Breast epithelium (tissue), 4 donors: ENCODE measurements around the gene CCDC102A. TPM values are rescaled to one million over a fixed set of nuclear protein-coding genes. Genes with fewer than 3 reads are reported as not detected.
A peak's percentile ranks its signal among the peaks of the same experiment; 100 is the strongest.

Source experiments
- DNase-seq, 2 donors: peaks; one replicate each; pipeline ENCODE4 v3.0.0-alpha.2; 2019; ENCODE audit warnings: low spot score in 2 of 2
- H3K27ac ChIP-seq, 2 donors: fragments of 200-600 bp; sonication (generic) in 1 of 2; one replicate each; pipeline ENCODE4 v1.5.1; 2016 to 2019; ENCODE audit warnings: mild to moderate bottlenecking in 1 of 2
- H3K27me3 ChIP-seq, 2 donors: fragments of 200-600 bp; sonication (generic) in 1 of 2; one replicate each; pipeline versions ENCODE4 v1.5.1 to v1.6.0; 2017 to 2019; ENCODE audit warnings: control low read depth in 1 of 2, mild to moderate bottlenecking in 1 of 2
- H3K36me3 ChIP-seq: fragments of 200-600 bp; one replicate; pipeline ENCODE4 v1.5.1; 2019
- H3K4me1 ChIP-seq, 2 donors: fragments of 200-600 bp; sonication (generic); one replicate each; pipeline ENCODE4 v1.5.1; 2016 to 2019; ENCODE audit warnings: control low read depth in 1 of 2
- H3K4me3 ChIP-seq, 3 donors: fragments of 200-600 bp; sonication (generic); 1 replicate in 2 of 3; 2 replicates in 1 of 3; pipeline ENCODE4 v1.5.1; 2016 to 2019; ENCODE audit warnings: mild to moderate bottlenecking in 3 of 3, moderate library complexity in 2 of 3
- H3K9me3 ChIP-seq, 2 donors: fragments of 200-600 bp; sonication (generic) in 1 of 2; one replicate each; pipeline ENCODE4 v1.5.1; 2016 to 2019; ENCODE audit warnings: control low read depth in 1 of 2
- POLR2A ChIP-seq: fragments of 450-650 bp; IDR thresholded peaks from one replicate; pipeline ENCODE4 v1.6.1; 2016; ENCODE audit warnings: antibody characterized with exemption, mild to moderate bottlenecking, moderate library complexity
- POLR2AphosphoS5 ChIP-seq, 3 donors: sonication (generic); formaldehyde crosslinking; IDR thresholded peaks; one replicate each; pipeline ENCODE4 v1.6.1; 2017; ENCODE audit warnings: antibody characterized with exemption in 3 of 3
- intact Hi-C: fragments of 100-400 bp; cut with DNase I; formaldehyde crosslinking; loops from one replicate; pipeline ENCODE4 v1.15.1; 2023; ENCODE audit warnings: low total_unique reads
- total RNA-seq, 3 donors: library from RNA; depleted of rRNA; stranded (reverse); fragments of >200 nt; gene quantifications; one replicate each; pipeline ENCODE4 v1.1.0, GENCODE V29; 2016
- TF ChIP-seq, protein P1 (sequence below), 3 donors: fragments of 450-650 bp; IDR thresholded peaks; one replicate each; pipeline ENCODE4 v1.5.1; 2016 to 2017; ENCODE audit warnings: antibody characterized with exemption in 3 of 3, mild to moderate bottlenecking in 3 of 3, moderate library complexity in 3 of 3

CCDC102A gene
- total RNA-seq: 10 to 100 TPM in 2 of 3 donors, 1 to 10 TPM in 1; 6.7 to 15.1 (median 12.1) TPM

DNA sequence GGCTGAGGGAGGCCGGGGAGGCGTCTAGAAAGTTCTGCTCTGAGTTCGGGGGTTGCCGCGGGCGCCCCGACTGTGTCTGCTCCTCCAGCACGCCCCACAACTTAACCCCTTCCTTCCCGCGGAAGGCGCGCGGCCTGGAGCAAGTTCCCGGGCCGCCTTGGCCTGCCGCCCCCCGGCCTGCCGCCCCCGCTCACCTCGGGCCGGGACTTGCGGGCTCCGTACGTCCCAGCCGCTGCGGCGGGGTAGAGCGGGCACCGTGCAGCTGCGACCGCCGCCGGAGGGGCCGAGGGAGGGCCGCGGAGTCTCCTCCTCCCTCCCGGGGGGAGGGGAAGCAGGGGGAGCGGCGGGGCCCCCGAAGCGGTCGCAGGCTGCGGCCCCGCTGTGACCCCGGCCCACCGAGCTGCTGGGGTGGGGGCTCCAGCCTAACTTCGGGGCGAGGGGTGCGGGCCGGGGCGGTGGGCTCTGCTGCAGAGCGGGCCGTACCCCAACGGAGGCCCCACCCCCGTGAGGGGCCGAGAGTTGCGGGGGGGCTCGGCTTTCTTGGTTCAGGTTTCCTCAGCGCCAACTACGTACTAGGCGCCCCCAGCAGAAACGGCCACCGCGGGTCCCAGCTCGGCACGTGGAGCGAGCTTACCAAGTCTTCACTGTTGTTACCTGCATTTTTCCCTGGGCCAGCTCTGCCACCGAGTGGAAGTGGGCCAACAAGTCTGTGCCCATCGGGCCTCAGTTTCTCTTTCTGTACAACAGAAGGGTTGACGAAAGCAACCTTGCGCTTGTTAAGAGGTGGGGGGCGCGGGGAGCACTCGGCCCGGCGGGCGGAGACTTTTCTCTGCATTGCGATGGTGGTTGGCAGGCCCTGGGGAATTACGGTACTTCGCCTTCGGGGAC lies at the start of gene CCDC102A:
TSS of gene CCDC102A (minus strand) at position 266 of the 888 bp plus-strand sequence. CDS start 7,394 bp downstream, outside the sequence.
- intact Hi-C loops: no loop called here
- DNase-seq: peak; percentile 27 to 52
- peak within 1 kb of the TSS; percentile 84 to 93 (median 92) for H3K4me3 ChIP-seq
- H3K27me3 ChIP-seq: no peaks in the 10 kb centered on the region
- peaks cover 14 to 23% of the 10 kb centered on the region in 2 donors for H3K4me1 ChIP-seq
- H3K36me3 ChIP-seq: no peaks in the 10 kb centered on the region
- TF ChIP-seq POLR2AphosphoS5 (IDR thresholded peaks at IDR 0.05) (no peak), POLR2A (no peak)
- TF ChIP-seq, protein P1, sequence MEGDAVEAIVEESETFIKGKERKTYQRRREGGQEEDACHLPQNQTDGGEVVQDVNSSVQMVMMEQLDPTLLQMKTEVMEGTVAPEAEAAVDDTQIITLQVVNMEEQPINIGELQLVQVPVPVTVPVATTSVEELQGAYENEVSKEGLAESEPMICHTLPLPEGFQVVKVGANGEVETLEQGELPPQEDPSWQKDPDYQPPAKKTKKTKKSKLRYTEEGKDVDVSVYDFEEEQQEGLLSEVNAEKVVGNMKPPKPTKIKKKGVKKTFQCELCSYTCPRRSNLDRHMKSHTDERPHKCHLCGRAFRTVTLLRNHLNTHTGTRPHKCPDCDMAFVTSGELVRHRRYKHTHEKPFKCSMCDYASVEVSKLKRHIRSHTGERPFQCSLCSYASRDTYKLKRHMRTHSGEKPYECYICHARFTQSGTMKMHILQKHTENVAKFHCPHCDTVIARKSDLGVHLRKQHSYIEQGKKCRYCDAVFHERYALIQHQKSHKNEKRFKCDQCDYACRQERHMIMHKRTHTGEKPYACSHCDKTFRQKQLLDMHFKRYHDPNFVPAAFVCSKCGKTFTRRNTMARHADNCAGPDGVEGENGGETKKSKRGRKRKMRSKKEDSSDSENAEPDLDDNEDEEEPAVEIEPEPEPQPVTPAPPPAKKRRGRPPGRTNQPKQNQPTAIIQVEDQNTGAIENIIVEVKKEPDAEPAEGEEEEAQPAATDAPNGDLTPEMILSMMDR (IDR thresholded peaks at IDR 0.05): no peak
- H3K9me3 ChIP-seq: no peaks in the 10 kb centered on the region
- H3K27ac ChIP-seq: peak within 1 kb of the TSS; percentile 90 to 93

DNA sequence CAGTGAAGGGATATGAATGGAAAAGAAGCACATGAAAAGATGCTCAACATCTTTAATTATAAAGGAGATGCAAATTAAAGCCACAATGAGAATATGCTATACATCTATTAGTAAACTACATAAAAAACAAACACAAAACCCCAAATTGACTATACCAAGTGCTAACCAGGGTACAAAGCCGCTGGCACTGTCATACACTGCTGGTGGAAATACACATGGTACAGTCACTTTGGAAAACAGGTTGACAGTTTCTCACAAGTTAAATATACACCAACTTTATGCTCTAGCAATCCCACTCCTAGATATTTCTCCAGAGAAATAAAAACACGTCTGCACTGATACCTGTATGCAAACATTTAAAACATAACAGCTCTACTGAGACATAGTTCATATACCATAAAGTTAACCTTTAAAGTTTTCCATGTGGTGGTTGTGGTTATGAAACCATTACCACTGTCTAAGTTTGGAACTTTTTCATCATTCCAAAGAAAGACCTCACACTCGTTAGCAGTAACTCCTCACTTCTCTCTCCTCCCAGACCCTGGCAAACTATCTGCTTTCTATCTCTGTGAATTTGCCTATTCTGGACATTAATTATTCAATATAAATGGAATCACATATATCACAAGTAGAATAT lies 48.8 kb upstream of the CCDC102A start:
- Histone ChIP-seq H3K9me3 (no peaks in the 10 kb centered on the region), H3K27ac (no peak overlapping the region), H3K4me3 (no peak overlapping the region), H3K4me1 (no peaks in the 10 kb centered on the region), H3K27me3 (no peaks in the 10 kb centered on the region), H3K36me3 (no peaks in the 10 kb centered on the region)
- intact Hi-C loops: no loop called here
- no peak for DNase-seq
- TF ChIP-seq POLR2AphosphoS5 (IDR thresholded peaks at IDR 0.05) (no peak), POLR2A (no peak)
- TF ChIP-seq, protein P1 (IDR thresholded peaks at IDR 0.05): no peak

DNA sequence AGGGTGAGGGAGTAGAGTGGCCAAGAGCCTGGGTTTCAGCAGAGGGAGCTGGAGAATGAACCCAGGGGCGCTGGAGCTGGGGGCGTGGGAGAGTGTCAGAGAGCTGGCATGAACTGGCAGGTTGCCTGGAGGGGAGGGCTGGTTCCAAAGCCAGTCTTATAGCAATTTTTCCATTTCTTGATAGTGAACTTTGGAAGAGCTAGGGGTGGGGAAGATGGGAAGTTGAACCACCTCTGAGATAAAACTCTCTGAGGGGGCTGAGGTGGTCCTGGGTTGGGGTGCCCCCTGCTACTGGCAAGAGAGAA lies 42.9 kb upstream of the CCDC102A start:
- H3K27ac ChIP-seq: no peak overlapping the region
- no peak for TF ChIP-seq POLR2AphosphoS5 (IDR thresholded peaks at IDR 0.05)
- H3K4me3 ChIP-seq: no peak overlapping the region
- no peaks in the 10 kb centered on the region for H3K36me3 ChIP-seq
- DNase-seq: no peak
- no peaks in the 10 kb centered on the region for H3K9me3 ChIP-seq
- intact Hi-C loops: no loop called here
- H3K27me3 ChIP-seq: no peaks in the 10 kb centered on the region
- H3K4me1 ChIP-seq: no peaks in the 10 kb centered on the region

DNA sequence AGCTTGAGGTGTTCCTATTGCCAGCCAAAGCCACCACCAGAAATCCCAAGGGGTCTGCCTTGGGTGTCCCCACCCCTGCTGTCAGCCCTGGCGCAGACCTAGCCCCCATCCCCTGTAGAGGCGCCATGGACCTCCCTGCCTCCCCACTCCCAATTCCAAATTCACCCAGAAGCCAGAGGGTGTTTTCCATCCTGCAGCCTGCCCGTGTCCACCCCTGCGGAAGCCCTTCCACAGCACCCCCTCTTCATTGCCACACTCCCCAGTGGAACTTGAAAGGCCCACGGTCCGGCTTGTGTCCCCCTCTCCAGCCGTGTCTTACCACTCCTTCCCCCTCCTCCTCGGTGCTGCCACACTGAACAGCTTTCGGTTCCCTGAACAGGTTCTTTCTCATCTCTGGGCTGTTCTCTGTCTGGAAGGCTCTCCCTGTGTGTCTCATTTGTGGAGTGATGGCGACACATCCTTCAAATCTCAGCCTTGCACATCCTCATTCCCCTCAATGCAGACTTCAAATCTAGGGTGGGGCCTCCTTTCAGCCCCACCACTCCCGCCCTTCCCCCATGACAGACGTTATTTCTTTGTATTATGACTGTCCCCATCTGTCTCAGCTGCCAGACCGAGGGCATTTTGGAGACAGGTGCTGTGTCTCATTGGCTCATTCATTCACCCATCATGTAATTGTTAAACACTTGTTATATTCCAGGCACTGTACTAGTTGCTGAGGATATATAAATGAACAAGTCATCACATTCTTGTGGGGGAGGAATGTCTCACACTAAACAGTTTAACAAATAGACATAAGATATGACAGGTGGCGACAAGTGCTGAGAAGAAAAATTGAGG lies 42.4 kb upstream of the CCDC102A start:
- H3K27ac ChIP-seq: no peak overlapping the region
- TF ChIP-seq POLR2A (no peak), POLR2AphosphoS5 (IDR thresholded peaks at IDR 0.05) (no peak)
- TF ChIP-seq, protein P1 (IDR thresholded peaks at IDR 0.05): no peak
- no peaks in the 10 kb centered on the region for H3K36me3 ChIP-seq
- no peaks in the 10 kb centered on the region for H3K4me1 ChIP-seq
- intact Hi-C loops: no loop called here
- H3K4me3 ChIP-seq: no peak overlapping the region
- no peak for DNase-seq
- no peaks in the 10 kb centered on the region for H3K9me3 ChIP-seq
- H3K27me3 ChIP-seq: no peaks in the 10 kb centered on the region

DNA sequence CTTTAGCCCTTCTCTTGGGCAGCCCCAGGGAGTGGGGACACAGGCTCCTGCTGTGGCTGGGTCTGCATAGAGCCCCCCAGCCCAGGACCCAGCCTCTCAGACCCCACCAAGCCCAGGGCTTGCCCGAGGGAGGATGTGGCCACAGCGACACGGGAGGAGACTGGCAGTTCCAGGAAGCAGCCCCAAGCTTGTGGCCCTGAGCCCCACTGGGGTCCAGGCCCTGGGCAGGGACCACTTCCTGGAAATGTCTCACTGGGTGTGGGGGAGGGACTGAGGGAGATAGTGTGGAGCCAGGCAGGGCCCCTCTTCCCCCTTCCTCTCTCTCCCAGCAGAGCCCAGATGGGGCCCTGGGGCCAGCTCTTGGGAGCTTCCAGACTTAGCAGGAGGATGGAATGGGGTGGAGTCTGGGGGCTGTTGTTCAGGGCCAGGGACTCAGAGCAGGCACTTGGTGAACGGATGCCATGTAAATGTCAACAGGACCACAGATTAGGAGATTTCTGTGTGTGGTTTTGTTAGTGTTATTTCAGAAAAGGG lies 41.4 kb upstream of the CCDC102A start:
- TF ChIP-seq, protein P1 (IDR thresholded peaks at IDR 0.05): no peak
- no peak for TF ChIP-seq POLR2AphosphoS5 (IDR thresholded peaks at IDR 0.05)
- no peak for TF ChIP-seq POLR2A
- no peaks in the 10 kb centered on the region for H3K36me3 ChIP-seq
- no peak overlapping the region for H3K4me3 ChIP-seq
- H3K27ac ChIP-seq: no peak overlapping the region
- no peaks in the 10 kb centered on the region for H3K27me3 ChIP-seq
- intact Hi-C loops: no loop called here
- H3K4me1 ChIP-seq: no peaks in the 10 kb centered on the region
- H3K9me3 ChIP-seq: no peaks in the 10 kb centered on the region
- DNase-seq: no peak
